PC-9 (cell line): ENCODE results near the gene CLEC11A.
"Not testable (repeated sequence)": the region's sequence is repeated elsewhere in the genome, so short reads cannot be mapped to it uniquely, and the experiment has no call there.

Source experiments
- EZH2 ChIP-seq: fragments of 200-600 bp; sonication (generic); IDR thresholded peaks from 2 replicates; pipeline ENCODE4 v1.8.0; 2017; ENCODE audit warnings: antibody characterized with exemption, low read depth
- TF ChIP-seq, protein P1 (sequence below): fragments of 200-600 bp; sonication (generic); conservative IDR thresholded peaks from 2 replicates; pipeline ENCODE4 v1.6.1; 2017; ENCODE audit warnings: mixed run types, antibody characterized with exemption, mild to moderate bottlenecking, moderate library complexity

DNA sequence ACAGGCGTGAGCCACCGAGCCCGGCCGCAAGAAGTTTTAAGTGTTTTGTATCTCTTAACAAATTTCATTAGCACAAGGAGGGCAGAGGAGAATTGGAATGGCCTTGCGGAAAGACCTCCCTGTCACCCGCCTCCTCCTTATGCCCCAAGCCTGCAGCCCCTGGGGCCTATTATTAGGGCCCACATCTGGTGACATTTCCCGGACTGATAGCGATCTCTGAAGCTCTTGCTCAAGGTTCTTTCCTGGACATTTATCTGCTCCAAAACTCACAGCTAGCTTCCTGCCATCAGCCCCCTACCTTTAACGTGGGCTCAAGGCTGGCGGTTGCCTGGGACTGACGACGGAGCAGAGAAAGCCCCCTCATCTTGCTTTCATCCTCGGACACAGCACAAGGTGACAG lies 40.4 kb downstream of the CLEC11A start:
- TF ChIP-seq, protein P1, sequence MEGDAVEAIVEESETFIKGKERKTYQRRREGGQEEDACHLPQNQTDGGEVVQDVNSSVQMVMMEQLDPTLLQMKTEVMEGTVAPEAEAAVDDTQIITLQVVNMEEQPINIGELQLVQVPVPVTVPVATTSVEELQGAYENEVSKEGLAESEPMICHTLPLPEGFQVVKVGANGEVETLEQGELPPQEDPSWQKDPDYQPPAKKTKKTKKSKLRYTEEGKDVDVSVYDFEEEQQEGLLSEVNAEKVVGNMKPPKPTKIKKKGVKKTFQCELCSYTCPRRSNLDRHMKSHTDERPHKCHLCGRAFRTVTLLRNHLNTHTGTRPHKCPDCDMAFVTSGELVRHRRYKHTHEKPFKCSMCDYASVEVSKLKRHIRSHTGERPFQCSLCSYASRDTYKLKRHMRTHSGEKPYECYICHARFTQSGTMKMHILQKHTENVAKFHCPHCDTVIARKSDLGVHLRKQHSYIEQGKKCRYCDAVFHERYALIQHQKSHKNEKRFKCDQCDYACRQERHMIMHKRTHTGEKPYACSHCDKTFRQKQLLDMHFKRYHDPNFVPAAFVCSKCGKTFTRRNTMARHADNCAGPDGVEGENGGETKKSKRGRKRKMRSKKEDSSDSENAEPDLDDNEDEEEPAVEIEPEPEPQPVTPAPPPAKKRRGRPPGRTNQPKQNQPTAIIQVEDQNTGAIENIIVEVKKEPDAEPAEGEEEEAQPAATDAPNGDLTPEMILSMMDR = not testable (repeated sequence)
- TF ChIP-seq EZH2 = not testable (repeated sequence)
